HTERT RPE-1 (cell line): ENCODE measurements around the gene SCIN.
"Not testable (repeated sequence)": the region's sequence is repeated elsewhere in the genome, so short reads cannot be mapped to it uniquely, and the experiment has no call there.

Experiments
- in situ Hi-C: fragments of 300-500 bp; cut with MboI; formaldehyde crosslinking; loops from 4 replicates; pipeline ENCODE4 v1.14.3; 2020; ENCODE audit warnings: low sequenced_read_pairs

The SCIN gene

DNA sequence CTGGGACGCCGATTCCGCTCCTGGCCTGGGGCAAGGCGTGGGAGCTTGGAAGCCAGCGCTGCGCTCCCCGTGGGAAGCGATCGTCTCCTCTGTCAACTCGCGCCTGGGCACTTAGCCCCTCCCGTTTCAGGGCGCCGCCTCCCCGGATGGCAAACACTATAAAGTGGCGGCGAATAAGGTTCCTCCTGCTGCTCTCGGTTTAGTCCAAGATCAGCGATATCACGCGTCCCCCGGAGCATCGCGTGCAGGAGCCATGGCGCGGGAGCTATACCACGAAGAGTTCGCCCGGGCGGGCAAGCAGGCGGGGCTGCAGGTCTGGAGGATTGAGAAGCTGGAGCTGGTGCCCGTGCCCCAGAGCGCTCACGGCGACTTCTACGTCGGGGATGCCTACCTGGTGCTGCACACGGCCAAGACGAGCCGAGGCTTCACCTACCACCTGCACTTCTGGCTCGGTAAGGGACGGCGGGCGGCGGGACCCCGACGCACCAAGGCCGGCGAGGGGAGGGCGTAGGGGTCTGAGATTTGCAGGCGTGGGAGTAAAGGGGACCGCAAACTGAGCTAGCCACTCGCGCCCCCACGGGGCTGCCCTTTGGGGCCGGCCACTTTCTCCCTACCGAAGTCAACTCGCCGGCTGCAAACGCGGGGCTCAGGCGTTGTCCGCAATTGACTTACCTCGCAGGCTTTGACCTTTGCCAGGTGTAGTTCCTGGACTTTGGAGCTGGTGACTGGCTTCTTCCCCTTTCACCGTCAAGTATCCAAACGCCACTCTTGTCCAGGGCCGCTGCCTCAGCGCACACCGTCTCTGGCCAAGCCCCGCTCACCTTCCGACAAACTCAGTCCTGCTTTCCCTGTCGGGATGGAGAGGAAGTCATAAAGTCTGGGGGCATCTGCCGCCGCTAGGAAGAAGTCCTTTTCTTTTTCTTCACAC lies at the start of gene SCIN:
SCIN (plus strand) TSS at position 187 of the 928 bp plus-strand sequence; CDS start at position 254, 67 bp downstream.
- in situ Hi-C loops, result no loop called here

DNA sequence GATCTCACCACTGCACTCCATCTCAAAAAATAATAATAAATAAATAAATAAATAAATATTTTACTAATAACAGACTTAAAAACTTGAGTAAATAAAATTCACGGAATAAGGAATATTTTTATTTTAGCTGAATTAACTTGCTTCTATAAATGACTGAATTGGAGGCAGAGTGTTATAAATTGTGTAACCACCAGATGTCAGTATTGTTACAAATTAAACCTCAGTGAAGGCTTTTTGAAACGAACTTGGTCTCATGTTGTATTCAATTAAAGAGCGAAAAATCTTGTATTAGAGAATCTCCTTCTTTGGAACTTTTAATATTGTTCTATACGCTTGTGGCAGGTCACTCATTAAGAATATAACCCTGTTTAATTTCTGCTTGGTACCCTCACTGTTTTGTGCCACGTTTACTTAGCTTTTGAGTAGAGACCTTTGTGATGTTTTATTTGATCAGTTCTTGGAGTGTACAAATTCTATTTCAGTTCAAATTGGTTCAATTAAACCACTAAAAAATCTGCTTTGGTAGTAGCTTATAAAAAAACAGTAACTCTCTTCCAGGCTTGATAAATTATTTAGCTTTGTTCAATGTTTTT lies 45.6 kb upstream of the SCIN start:
- in situ Hi-C loops, result no loop called here

DNA sequence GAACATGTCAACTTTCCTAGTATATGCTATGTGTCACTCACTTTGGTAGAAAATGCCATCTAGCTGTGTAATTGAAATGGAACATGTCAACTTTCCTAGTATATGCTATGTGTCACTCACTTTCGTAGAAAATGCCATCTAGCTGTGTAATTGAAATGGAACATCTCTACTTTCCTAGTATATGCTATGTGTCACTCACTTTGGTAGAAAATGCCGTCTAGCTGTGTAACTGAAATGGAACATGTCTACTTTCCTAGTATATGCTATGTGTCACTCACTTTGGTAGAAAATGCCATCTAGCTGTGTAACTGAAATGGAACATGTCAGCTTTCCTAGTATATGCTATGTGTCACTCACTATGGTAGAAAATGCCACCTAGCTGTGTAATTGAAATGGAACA lies 43.8 kb upstream of the SCIN start:
- in situ Hi-C loops, result not testable (repeated sequence)

DNA sequence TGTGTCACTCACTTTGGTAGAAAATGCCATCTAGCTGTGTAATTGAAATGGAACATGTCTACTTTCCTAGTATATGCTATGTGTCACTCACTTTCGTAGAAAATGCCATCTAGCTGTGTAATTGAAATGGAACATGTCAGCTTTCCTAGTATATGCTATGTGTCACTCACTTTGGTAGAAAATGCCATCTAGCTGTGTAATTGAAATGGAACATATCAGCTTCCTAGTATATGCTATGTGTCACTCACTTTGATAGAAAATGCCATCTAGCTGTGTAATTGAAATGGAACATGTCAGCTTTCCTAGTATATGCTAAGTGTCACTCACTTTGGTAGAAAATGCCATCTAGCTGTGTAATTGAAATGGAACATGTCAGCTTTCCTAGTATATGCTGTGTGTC lies 42.9 kb upstream of the SCIN start:
- in situ Hi-C loops, result not testable (repeated sequence)

DNA sequence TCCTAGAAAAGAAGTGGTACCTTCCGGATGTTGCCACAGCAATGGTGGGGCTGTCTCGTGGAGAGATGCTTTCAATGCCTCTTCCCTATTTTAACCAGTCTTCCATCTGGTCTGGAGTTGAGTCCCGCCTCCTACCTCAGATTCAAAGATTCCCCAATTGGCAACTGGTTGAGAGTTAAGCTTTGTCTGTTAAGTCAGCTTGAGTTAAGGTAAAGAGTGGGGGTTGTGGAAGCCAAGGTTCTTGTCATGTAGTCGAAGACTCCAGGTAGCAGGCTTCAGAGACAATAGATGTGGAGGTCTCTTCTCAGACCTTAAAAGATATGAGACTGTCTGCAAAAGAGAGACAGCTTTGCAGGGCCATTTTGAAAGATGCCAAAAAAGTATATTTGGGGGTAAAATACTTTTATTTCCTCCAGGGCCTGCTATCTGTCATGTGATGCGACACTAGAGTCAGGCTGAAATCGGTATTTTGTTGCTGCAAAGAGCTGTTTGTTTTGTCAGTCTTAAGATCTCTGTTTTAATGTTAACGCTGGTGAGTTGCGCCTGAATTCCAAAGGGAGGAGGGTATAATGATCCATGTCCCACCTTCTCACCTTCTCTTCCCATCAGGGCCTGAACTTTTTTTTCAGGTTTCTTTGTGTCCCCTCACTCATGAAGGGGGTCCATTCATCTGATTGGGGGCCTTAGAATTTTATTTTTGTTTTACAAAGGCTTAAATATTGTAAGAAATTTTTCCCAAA lies 40.4 kb upstream of the SCIN start:
- in situ Hi-C loops, result no loop called here

DNA sequence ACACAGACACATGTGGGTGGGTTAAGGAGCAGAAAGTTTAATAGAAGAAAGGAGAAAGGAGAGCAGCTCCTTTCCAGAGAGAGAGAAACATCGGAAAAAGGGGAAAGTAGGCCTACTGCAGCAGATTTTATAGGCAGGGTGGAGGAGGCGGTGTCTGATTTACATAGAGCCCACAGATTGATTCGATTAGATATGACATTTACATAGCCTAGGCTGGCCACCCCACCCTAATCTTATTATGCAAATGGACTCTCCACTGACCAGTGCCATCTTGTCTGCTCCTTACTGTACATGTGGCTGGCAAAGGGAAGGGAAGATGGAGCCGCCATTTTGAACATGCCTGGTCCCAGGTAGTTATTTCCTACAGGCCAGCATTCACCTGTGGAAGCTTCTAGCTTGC lies 38.7 kb upstream of the SCIN start:
- in situ Hi-C loops, result no loop called here

DNA sequence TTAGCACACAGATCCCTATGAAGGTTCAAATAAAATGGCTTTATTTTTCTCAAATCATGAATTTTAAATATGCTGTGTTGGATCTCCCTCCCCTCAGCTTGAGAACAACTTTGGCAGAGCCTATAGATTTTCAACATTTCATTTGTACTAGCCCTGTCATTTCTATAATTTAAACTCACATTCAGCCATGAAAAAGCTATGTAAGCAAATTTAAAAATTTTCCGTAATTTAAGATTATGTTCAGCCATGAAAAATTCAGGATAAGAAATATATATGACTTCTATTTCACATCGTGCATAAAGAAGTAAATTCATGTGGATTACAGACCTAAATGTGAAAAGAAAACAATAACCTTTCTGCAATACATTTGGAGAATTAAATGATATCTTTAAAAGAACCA lies 36.5 kb upstream of the SCIN start:
- in situ Hi-C loops, result no loop called here

DNA sequence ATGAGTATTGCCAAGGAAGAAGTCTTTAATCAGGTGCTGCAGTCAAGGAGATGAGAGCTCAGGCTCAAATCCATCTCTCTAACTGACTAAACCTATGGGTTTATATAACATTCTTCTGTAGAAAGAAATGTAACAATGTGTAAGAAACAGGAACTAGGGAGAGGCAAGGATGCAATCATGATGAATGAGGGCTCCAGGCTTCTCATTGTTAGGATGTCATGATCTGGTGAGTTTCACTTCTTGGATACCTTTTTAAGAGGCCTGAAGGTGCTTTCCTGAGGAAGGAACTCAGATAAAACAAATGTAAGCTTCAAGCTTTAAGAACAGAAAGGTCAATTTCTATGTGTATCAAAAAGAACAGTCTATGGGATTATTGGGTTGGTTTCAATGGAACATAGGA lies 30.8 kb upstream of the SCIN start:
- in situ Hi-C loops, result no loop called here

DNA sequence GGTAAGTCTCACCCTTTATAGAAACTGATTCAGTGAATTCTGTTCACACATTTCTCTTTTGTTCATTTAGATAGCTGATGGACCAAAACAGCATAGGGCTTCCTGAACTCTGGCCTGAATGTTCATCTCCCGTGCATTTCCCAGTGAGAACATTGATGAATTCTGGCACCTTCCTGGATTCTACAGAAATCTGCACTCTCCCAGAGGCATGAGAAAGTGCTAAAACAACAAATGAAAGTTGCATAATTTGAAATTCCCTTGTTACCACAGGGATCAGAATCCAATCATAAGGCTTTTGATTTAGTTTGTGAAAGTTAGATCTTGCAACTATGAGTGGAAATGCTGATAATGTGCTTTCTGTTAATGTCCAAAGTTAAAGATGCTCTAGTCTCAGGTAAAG lies 29.7 kb upstream of the SCIN start:
- in situ Hi-C loops, result no loop called here

DNA sequence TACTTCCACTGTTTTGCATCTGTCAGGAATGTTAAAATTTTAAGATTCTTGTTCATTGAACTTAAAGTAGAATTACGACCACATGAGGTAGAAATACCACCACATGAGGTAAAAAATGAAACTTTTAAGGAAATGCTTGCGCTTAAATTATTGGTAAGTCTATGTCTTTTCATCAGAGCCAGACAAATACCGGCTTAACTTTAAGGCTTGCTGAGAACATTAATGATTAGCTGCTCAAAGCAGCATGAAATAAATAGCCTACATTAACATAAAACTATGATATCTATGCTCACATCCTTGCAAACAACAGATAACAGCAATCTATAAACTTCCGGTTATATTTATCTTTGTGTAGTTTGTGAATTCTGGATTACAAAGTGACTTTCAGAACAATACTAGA lies 26.9 kb upstream of the SCIN start:
- in situ Hi-C loops, result no loop called here

DNA sequence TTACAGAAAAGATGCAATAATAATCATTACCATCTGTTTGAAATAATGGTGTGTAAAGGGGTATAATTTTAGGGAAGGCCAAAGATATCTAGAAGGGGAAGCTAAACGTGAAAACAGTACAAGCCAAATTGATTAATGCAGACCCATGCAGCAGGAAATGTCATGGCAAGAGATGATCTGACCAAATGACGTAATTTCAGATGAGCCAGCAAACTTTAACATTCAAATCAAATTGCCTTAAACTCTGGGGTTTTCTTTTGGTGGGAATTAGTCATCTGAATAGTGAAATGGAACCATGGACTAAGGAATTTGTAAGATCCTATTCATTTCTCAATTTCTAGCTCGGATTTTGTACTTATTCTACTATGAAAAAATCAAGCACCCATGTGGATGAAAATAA lies 21.4 kb upstream of the SCIN start:
- in situ Hi-C loops, result no loop called here

DNA sequence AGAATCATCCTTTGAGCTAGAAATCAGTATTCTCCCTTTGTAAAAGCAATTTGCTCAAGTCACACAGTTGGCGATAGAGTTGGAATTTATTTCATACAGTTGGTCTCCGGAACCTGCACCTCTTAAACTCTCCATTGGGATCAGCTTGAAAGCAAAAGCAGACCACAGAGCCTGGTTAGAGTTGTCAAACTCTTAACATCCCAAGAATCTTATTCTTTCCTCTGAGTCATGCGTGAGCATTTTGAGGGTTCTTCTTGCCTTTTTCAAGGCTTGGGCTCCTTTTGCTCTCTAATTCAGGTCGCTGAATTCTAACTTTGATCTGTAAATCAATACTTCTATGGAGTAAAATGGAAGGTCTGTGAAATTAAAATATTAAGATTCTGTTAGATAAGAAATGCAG lies 19.6 kb upstream of the SCIN start:
- in situ Hi-C loops, result no loop called here

DNA sequence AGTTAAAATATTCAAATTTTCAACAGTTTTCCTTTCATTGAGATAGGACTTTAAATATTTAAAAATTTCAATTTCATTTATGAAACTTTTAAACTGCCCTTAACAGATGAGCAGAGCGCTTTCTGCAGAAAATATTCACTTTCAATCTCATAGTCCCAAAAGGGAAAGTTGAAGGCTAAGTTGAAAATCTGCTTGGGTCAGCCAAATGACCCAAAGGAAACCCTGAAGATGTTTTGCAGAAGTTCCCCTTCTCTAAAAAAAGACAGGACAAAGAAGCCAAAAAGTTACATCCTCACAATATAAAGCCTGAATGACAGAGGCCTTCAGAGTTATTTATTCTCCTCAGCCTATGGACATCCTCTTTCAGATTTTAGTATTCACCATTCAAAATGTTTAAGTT lies 17.6 kb upstream of the SCIN start:
- in situ Hi-C loops, result no loop called here

DNA sequence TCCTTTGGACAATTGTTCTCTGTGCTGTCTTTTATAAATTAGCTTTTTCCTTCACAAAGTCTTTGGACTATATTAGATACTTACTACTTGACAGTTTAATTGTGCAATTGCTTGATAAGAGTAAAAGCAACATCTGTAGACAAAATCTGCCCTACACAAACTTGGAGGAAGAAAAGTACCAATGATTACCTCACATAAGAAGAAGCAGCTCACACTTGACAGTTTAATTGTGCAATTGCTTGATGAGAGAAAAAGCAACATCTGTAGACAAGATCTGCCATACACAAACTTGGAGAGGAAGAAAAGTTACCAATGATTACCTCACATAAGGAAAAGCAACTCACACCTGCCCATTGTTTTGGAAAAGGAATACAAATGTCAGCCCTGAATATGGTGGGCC lies 17.1 kb upstream of the SCIN start:
- in situ Hi-C loops, result no loop called here

DNA sequence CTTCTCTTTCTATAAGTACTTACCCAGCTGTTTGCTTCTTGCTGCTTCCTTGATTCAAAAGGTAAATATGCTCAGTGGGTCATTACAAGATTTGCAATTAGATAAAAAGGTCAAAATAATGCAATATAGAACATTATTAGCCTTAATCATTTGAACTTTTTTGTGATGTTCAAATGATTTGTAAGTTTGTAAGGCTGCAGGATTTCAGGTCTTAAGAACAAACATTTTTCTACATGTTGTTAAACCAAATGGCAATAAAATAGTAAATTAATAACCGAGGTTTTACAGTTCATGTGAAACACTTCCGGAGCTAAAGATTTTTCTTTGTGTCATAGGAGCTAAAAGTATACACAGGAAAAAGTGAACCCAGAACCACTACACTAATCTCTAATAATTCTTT lies 16.2 kb upstream of the SCIN start:
- in situ Hi-C loops, result no loop called here

DNA sequence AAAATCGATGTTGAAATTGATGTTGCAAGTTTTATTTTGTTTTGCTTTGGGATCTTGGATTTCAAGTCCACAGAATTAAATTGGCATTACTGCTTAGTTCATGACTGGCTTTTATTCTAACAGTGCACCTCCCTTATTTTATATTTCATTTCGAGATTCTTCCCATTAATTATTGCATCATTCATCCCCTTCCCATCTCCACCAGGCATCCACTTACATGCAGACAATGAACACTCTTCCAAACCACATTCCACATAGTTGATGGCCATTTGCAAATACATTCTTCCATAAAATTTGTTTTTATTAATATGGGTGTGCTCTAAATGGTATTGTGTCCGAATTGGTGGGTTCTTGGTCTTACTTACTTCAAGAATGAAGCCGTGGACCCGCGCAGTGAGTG lies 15.6 kb upstream of the SCIN start:
- in situ Hi-C loops, result no loop called here

DNA sequence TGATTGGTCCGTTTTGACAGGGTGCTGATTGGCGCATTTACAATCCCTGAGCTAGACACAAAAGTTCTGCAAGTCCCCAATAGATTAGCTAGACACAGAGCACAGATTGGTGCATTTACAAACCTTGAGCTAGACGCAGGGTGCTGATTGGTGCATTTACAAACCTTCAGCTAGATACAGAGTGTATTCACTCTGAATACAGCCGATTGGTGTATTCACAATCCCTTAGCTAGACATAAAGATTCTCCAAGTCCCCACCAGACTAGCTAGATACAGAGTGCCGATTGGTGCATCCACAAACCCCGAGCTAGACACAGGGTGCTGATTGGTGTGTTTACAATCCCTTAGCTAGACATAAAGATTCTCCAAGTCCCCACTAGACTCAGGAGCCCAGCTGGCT lies 14.8 kb upstream of the SCIN start:
- in situ Hi-C loops, result not testable (repeated sequence)

DNA sequence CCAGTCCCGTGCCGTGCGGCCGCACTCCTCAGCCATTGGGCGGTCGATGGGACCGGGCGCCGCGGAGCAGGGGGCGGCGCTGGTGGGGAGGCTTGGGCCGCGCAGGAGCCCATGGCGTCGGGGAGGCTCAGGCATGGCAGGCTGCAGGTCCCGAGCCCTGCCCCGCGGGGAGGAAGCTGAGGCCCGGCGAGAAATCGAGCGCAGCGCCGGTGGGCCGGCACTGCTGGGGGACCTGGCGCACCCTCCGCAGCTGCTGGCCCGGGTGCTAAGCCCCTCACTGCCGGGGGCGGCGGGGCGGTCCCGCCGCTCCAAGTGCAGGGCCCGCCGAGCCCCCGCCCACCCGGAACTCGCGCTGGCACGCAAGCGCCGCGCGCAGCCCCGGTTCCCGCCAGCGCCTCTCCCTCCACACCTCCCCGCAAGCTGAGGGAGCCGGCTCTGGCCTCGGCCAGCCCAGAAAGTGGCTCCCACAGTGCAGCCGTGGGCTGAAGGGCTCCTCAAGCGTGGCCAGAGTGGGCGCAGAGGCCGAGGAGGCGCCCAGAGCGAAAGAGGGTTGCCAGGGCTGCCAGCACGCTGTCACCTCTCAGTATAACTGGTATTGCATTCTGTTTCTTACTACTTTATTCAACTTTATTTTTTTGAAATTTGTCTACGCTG lies 14.3 kb upstream of the SCIN start:
- in situ Hi-C loops, result not testable (repeated sequence)

DNA sequence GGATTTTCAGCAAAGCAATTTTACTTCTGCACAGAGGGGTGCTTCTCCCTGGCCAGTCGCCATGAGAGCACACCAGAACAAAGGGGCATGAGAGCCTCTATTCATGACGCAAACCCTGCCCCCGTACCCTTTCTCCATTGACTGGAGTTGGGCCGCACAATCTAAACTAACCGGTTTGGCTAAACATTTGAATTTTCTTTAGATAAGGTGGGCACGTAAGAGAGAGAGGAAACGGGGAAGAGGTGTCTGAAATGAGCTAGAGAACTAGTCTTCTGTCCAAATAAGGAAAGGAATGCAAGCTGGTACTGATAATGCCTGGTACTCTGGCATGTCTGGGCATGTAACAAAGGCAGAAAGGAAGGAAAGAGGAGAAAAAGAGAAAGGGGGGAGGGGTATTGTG lies 13.2 kb upstream of the SCIN start:
- in situ Hi-C loops, result no loop called here

DNA sequence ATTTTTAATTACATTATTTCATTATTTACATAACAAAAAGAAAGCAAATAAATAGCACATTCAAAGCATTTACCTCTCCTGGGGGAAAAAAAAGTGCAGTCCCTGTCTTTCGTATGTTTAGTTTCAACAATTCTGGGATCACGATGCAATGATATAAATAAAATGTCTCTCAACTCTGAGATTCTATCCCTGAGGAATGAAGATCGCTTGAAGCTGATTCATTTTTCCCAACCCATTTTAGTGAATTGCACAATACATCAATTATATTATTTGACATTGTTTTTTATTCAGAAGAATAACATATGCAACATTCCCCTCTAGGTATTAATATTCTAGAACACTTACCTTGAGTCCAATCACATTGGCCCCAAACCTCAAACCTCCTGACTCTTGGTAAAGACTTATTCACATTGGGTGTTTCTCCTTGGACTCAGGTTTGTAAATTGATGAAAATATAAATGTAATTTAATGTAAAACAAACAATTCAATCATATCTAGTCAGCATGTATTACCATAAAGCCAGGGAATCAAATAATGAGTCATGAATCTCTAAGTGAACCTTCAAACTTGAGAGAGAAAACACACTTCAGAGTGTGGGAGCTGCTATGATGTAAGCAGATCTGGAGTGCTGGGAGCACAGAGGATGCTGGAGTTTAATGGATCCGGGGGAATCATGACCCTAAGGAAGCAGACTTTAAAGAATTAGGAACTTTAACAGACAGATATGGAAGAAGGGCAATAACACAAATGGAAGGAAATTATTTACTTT lies 5.3 kb upstream of the SCIN start:
- in situ Hi-C loops, result no loop called here

DNA sequence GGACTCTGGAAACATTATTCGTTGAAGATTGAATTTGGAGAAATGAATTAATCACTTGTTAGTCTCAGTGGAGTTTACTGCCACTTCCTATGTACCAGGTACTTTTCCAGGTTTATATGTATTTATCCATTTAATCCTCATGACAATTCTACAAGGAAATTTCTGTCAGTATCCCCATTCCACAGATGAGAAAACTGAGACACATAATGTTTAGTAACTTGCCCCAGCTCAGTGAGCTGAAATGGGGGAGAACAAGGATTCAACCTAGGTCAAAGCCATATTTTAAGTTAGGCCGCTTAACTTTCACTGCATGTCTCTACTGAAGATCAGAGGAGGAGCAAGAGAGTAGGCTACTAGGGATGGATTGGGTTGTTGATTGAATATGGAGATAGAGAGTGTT lies 4.6 kb upstream of the SCIN start:
- in situ Hi-C loops, result no loop called here
